GM18502 (cell line): ENCODE results near the gene RSAD2.

Experiments
- ATAC-seq: cut with Tn5 transposase; IDR thresholded peaks from one replicate; pipeline ENCODE4 v1.9.1; 2021; ENCODE audit warnings: mild to moderate bottlenecking; ENCODE audit not compliant: unreplicated experiment, poor library complexity

RSAD2 gene

GRCh38 chr2:6863792-6864191 is 13.8 kb upstream of the RSAD2 start:
- no peak for ATAC-seq

- ATAC-seq = no peak
These were observed 13.3 kb upstream of the RSAD2 start for GRCh38 chr2:6864231-6864754.

- peak; percentile 31 for ATAC-seq
These were observed 12.6 kb upstream of the RSAD2 start for GRCh38 chr2:6864923-6865345.

- peak; percentile 82 for ATAC-seq
These were observed 12.0 kb upstream of the RSAD2 start, which contains the start of gene CMPK2 for GRCh38 chr2:6865346-6866274. Gene CMPK2 (minus strand): TSS chr2:6865907. CDS start chr2:6865696, 211 bp downstream.

- ATAC-seq = peak; percentile 34
These were observed 11.3 kb upstream of the RSAD2 start for GRCh38 chr2:6866275-6866671.

GRCh38 chr2:6866982-6867381 is 10.6 kb upstream of the RSAD2 start:
- no peak for ATAC-seq

- ATAC-seq = peak; percentile 81
These were observed 5.2 kb upstream of the RSAD2 start for GRCh38 chr2:6872394-6872793.

GRCh38 chr2:6874032-6874431 is 3.5 kb upstream of the RSAD2 start:
- ATAC-seq = no peak

- ATAC-seq = no peak
These were observed 1.3 kb upstream of the RSAD2 start for GRCh38 chr2:6876309-6876708.

- ATAC-seq = no peak
These were observed 972 bp downstream of the RSAD2 start for GRCh38 chr2:6878549-6878948.

- ATAC-seq = no peak
These were observed 1.4 kb downstream of the RSAD2 start for GRCh38 chr2:6879011-6879410.

- ATAC-seq = no peak
These were observed 2.7 kb downstream of the RSAD2 start for GRCh38 chr2:6880200-6880733.

- ATAC-seq = no peak
These were observed 3.5 kb downstream of the RSAD2 start for GRCh38 chr2:6881046-6881445.

GRCh38 chr2:6881516-6881915 is 3.9 kb downstream of the RSAD2 start:
- ATAC-seq = no peak

- no peak for ATAC-seq
These were observed 6.0 kb downstream of the RSAD2 start for GRCh38 chr2:6883448-6884122.

GRCh38 chr2:6885551-6885950 is 8.0 kb downstream of the RSAD2 start:
- ATAC-seq = no peak

GRCh38 chr2:6885968-6886367 is 8.4 kb downstream of the RSAD2 start:
- ATAC-seq = no peak

- no peak for ATAC-seq
These were observed 10.2 kb downstream of the RSAD2 start for GRCh38 chr2:6887751-6888192.

- no peak for ATAC-seq
These were observed 11.1 kb downstream of the RSAD2 start for GRCh38 chr2:6888724-6889123.

- ATAC-seq = no peak
These were observed 16.4 kb downstream of the RSAD2 start for GRCh38 chr2:6893876-6894482.
